Stimulated activated naive CD4-positive, alpha-beta T cell (primary cell): ENCODE data around the gene HLF.

Source experiments
- DNase-seq, 6 experiments: peaks; one replicate each; lab custom pipeline; 2025; lab: John Stamatoyannopoulos, UW

The HLF gene

GRCh38 chr17:55264645-55265298 lies at the start of gene HLF:
Gene HLF (plus strand): TSS chr17:55264960. CDS start chr17:55265485, 525 bp downstream.
- peak; percentile 30 to 70 (median 42) for DNase-seq

DNA sequence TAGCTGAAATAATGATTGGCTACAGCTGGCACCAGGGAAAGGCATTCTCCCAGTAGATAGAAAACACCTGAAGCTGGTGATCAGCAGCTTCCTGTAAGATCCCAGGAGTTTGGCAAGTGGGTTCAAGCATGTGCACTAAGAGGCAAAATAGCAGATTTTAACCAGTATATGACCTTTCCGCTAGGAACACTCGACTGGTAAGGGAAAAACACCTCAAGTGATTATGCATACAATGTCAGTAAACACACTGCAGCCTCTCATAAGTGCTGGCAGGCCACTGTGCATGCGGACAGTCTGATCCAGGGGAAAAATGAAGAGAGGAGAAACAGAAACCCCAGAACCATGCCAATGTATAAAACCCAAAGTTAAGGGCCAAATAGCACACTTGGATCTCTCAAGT lies 49.0 kb upstream of the HLF start:
- no peak for DNase-seq

DNA sequence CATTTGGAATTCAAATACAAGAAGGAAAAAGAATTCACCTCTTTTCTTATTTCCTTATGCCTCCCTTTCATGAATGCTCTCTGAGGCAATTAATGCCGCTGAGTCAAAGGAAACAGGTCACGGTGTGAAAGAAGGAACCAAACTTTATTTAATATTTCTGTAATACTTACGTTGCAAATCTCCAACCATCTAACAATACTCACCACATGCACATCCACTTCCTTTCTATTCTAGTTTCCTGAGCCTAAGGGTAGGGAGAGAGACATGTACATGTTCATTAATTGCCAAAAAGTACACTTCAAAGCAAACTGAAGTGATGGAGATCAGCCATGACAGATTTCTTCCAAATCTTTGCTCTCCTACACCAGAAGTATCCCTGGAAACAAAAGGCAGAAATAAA lies 47.9 kb upstream of the HLF start:
- DNase-seq = no peak

DNA sequence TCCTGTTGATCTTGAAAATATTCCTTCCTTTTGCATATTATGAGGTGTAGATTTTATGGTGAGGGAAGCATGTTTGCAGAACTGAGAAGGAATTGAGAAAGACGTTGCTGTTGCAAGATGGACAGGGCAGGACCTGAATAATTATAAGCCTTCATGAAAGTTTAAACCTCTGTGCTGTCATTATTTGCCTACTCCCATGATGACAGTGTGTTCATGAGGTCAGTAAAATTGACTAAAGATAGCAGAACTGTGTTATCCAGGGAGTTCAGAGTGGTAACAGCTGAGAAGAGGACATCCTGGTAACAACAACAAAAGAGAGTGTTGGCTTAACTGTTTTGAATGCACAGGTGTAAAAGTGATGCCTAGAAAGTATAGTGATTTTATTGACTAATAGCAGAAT lies 45.3 kb upstream of the HLF start:
- no peak for DNase-seq

DNA sequence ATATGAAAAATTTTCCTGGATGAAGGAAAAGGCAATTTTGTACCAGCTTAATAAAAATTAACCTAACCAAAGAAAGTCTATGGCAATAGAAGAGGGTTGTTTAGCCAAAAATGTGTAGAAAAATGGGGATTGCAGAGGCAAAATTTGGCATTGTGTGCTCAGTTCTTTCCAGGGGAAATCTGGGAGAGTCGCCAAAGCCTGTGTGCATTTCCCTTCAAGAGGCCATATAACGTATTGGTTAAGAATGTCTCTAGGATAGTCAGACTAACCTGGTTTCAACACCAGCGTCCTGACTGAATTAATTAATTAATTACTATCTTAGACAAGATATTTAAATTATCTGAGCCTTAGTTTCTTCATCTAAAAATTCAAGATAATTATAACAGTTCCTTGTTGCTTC lies 44.8 kb upstream of the HLF start:
- no peak for DNase-seq

DNA sequence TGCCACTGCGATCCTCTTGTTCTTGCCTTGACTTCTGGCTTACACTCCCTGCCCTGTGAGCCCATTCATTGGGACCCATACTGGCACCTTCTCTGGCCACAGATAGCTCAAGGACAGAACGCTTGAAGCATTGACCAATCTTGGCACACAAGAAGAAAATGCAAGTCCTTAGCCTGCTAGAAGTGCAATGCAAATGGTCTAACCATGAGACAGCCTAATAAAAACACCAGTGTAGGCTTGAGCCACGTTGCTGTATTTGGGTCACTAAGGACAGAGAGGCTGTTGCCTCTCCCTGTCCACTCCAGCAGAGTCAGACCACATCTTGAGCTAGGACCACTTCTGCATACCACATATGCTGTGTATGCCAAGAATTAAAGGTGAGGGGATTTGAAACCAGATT lies 41.2 kb upstream of the HLF start:
- DNase-seq = no peak

DNA sequence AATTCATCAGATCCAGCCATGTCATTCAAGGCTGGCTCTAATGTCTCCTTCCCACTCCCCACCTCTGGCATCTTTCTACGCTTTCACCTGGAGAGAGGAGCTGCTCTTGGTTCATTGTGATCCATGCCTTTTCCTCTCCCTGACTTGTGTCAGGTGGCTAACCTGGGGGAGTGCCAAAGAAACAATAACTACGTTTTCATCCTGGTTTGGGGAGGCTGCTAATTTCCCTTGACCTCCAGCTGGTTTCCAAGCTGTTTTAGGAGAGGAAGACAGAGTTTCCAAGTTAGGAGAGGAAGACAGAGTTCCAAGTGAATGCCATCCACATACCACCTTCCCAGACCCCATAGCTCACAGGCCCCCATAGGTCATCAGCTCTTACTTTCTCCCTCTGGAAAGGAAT lies 40.0 kb upstream of the HLF start:
- no peak for DNase-seq

DNA sequence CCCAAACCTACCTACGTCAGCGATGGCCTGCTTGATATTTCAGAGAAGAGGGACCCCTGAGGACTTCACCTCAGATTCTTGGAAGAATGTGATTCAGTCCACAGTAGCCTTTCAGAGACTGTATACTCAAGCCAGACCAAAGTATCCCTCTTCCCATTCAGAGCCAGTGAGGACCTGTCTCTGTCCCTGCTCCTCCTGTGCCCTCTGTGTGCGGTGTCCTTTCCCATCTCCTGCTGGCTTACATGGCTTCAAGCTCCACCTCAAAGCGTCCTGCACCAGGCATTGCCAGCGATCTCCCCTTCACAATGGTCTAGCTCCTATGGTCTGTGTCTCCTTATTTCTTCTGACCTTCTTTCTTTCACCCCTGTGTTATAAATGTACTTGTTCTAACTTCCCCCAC lies 39.5 kb upstream of the HLF start:
- no peak for DNase-seq

DNA sequence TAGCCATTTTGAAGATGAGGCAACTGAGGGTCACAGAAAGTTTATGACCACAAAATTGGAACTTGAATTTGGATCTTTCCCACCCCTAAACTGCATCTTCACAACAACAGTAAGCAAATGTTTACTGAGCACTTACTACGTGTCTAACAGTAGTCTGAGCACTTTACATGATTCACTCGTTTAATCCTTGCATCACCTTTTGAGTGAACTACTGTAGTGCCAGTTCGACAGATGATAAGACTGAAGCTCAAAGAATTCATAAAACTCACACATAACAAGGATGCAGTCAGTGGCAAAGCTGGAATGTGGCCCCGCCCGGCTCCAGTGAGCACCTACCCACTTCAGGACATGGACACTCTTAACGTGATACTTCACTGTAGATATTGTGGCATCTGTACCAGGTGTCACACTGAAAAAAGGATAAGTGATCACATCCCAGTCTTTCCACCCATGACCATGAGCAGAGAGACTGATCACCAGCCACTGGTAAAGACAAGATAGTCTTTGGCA lies 36.0 kb upstream of the HLF start:
- DNase-seq = no peak

DNA sequence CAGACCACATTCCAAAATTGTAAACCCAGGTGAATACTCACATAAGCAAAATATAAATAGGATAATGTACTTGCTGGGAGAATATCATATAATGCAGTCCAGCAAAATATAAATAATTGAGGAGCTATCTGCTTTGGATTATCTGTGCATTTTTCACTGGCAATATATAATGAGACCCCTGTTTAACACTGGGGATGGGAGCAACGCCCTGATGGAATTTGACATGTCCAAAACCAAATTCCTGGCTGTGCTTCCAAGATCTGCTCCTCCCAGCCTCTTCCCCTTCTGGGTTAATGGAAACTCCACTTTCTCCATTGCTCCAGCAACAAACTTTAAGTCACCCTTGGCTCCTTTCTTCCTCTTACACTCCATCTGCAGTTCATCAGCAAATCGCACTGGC lies 35.5 kb upstream of the HLF start:
- no peak for DNase-seq

- no peak for DNase-seq
These were observed 34.0 kb upstream of the HLF start for GRCh38 chr17:55230716-55231115.

DNA sequence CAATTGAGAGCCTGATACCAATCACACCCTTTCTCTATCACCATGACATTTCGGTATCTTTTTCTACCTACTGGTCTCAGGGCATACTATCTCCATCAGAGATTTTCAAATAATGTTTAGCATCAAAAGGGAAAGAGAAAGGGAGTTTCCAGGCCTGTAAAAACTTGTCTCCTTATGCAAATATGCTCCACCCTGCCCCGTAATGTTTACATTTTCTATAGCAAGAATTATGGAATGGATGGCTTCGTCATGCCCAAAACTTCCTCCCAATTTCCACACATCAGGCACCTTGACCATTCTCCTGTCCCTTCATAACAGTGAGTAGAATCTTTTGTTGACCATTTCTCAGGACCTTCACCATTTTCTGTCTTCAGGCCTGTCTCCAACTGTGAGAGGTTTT lies 30.9 kb upstream of the HLF start:
- DNase-seq = no peak

GRCh38 chr17:55236316-55236715 lies 28.4 kb upstream of the HLF start:
- no peak for DNase-seq

GRCh38 chr17:55237268-55237667 lies 27.5 kb upstream of the HLF start:
- DNase-seq = peak in 2 of 6 experiments; percentile 6 to 16

DNA sequence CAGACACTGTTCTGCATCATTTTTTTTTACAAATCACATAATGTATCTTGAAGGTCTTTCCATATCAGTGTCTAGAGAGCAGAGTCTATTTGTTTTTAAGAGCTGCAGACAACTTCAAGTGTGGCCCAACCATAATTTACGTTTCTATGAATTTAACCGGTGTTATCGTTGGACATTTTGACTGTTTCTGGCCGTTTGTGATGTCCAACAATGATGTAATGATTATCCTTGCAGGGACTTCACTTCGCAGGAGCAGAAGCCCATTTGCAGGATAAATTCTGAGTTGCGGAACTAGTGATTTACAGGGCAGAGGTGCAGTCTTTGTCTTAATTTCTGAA lies 26.9 kb upstream of the HLF start:
- DNase-seq = no peak

- DNase-seq = peak; percentile 49 to 75 (median 74)
These were observed 26.4 kb upstream of the HLF start for GRCh38 chr17:55238179-55238930.

GRCh38 chr17:55238931-55239297 lies 25.8 kb upstream of the HLF start:
- DNase-seq = peak in 1 of 6 experiments; percentile 26

DNA sequence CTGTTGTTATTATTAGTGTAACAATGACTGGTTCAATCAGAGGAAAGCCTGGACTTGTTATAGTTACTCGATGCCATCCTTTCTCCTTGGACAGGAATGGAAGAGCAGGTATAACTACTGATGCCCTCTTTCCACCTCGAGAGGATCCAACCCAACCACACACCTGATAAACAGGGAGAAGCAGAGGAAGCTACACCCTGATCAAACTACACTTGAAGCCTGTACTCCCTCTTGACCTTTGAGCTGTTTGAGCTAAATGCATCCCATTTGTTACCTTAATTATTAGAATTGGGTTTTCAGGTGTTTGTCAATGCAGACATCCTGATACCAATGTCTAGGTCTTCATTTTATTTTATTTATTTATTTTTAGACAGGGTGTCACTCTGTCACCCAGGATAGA lies 23.7 kb upstream of the HLF start:
- DNase-seq = no peak

- DNase-seq = no peak
These were observed 22.3 kb upstream of the HLF start for GRCh38 chr17:55242476-55242875.

DNA sequence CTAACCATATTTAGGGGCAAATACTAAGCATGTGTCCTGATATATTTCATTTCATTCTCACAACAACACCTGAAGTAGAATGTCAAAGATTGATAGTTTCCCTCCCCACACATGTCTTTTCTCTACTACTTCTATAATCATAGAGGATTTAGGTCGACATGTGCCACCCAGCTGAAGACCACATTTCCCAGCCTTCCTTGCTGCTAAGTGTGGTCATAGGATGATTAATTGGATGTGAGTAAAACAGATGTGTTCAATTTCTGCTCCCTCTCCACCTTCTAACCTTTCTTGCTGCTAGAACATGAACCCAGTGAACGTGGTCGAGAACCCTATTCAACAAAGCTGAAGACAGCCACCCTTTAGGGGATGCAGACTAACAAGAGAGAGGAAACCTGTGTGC lies 18.8 kb upstream of the HLF start:
- no peak for DNase-seq

- DNase-seq = no peak
These were observed 18.2 kb upstream of the HLF start for GRCh38 chr17:55246583-55246982.

GRCh38 chr17:55248077-55248476 lies 16.7 kb upstream of the HLF start:
- no peak for DNase-seq

DNA sequence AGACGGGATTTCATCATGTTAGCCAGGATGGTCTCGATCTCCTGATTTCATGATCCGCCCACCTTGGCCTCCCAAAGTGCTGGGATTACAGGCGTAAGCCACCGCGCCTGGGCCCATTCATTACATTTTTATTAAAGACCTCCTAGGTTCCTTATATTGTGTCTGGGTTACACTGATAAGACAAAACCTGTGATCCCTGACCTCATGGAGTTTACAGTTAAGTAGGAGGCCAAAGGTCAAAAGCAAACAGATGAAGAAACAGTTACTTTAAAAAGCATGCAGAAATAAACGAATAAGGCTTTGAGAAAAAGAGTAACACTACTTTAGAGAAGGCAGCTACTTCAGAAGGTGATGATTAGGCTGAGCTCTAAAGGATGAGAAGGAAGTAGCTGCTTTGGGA lies 14.9 kb upstream of the HLF start:
- DNase-seq = no peak

DNA sequence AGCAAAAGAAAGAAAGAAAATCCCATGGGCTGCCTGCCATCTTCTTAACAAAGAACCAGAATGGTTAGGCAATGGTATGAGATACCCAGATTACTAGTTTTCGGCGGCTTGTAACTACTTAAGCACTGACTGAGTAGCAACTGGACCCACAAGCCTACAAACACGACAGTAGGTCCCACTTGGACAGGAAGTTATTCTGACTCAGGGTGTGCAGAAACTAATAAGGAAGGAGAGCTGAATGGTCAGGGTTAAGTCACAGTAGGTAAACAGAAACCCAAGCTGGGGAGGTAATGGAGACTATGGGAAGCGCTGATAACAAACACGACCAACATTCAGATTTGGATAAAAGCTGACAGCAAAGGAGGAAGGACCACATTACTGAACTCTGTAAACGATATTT lies 10.4 kb upstream of the HLF start:
- no peak for DNase-seq
